Measurements from ENCODE around the gene TMC3.

DNA sequence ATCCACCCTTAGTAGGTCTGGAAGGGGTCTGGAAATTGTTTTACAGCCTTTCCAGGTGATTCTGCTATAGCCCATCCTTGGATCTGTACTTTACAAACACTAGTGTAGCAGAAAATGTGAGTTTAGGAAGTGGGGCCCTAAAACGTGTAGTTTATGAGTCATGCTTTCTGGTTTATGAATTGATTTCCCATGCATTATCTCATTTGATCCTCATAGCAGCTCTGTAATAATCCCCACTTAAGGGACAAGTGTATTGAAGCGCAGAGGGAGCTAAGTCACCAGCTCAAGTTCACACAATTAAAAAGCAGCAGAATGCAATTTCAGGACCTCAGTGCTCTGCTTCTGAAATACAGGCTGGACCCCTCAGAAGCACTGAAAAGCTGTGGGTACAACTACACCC lies 27.4 kb downstream of the TMC3 start:
- TF ChIP-seq EZH2phosphoT487 (IDR thresholded peaks at IDR 0.05; ENCODE audit: borderline replicate concordance, low read depth) (no peak), EP300 (IDR thresholded peaks at IDR 0.05; ENCODE audit: borderline replicate concordance in 1 of 2, low read depth in 1 of 2, low read length in 1 of 2) (no peak), FOXJ3 (CRISPR knock-in tag; IDR thresholded peaks at IDR 0.05) (no peak), CTCF (IDR thresholded peaks at IDR 0.05) (no peak), REST (IDR thresholded peaks at IDR 0.05; ENCODE audit: low read depth, low read length) (no peak), MXI1 (IDR thresholded peaks at IDR 0.05; ENCODE audit: low read depth, low read length) (no peak), TCF12 (IDR thresholded peaks at IDR 0.05) (no peak)
